CD4-positive, alpha-beta T cell (primary cell): ENCODE data around the gene GATAD2B. TPM values are rescaled to one million over a fixed set of nuclear protein-coding genes. Genes with fewer than 3 reads are reported as not detected.

ENCODE experiments used
- ATAC-seq: fragments of 200-7000 bp; cut with Tn5 transposase; one replicate; pipeline ENCODE4 v1.10.0; 2022; ENCODE audit warnings: mild to moderate bottlenecking; ENCODE audit not compliant: poor library complexity
- CTCF ChIA-PET: fragments of 350-600 bp; sonication (Branson Sonifier 250); formaldehyde crosslinking; loops from one replicate; lab custom pipeline; 2021; ENCODE audit warnings: antibody characterized with exemption, inconsistent platforms; lab: Charles Lee
- POLR2A ChIA-PET: fragments of 350-600 bp; sonication (Branson Sonifier 250); formaldehyde crosslinking; loops from one replicate; lab custom pipeline; 2021; ENCODE audit warnings: antibody characterized with exemption, inconsistent platforms; lab: Charles Lee
- DNase-seq, 14 experiments: peaks; one replicate each; pipeline ENCODE4 v3.0.0-alpha.2; 2013 to 2020; ENCODE audit warnings: mixed read lengths in 2 of 14
- H3K27ac ChIP-seq, 2 donors: one replicate each; pipeline versions ENCODE4 v1.5.1 to v1.7.0; 2013; ENCODE audit warnings: low read length in 2 of 2, low read depth in 1 of 2, mild to moderate bottlenecking in 1 of 2
- H3K27me3 ChIP-seq, 2 experiments: 1 replicate in 1 of 2; 2 replicates in 1 of 2; pipeline versions ENCODE4 v1.6.1 to v1.7.0; 2013; ENCODE audit warnings: low read length in 2 of 2, control low read depth in 1 of 2, mild to moderate bottlenecking in 1 of 2, moderate library complexity in 1 of 2; ENCODE audit not compliant: insufficient read depth in 2 of 2, control insufficient read depth in 1 of 2
- H3K36me3 ChIP-seq: one replicate; pipeline ENCODE4 v1.6.1; 2013; ENCODE audit warnings: low read length, control low read depth; ENCODE audit not compliant: insufficient read depth
- H3K4me1 ChIP-seq: one replicate; pipeline ENCODE4 v1.6.1; 2013; ENCODE audit warnings: low read length, control low read depth; ENCODE audit not compliant: insufficient read depth
- H3K4me3 ChIP-seq: one replicate; pipeline ENCODE4 v1.5.1; 2013; ENCODE audit warnings: mild to moderate bottlenecking, low read length, moderate library complexity
- H3K9me3 ChIP-seq, 2 experiments: 1 replicate in 1 of 2; 2 replicates in 1 of 2; pipeline versions ENCODE4 v1.6.1 to v1.7.0; 2013; ENCODE audit warnings: low read length in 2 of 2, mild to moderate bottlenecking in 2 of 2, control low read depth in 1 of 2, moderate library complexity in 1 of 2; ENCODE audit not compliant: control insufficient read depth in 1 of 2, insufficient read depth in 1 of 2
- H3K27ac Mint-ChIP-seq: one replicate; pipeline ENCODE4 v1.8.0; 2020; ENCODE audit warnings: mixed read lengths
- H3K27me3 Mint-ChIP-seq: one replicate; pipeline ENCODE4 v1.8.0; 2021; ENCODE audit warnings: mixed read lengths
- H3K36me3 Mint-ChIP-seq: one replicate; pipeline ENCODE4 v1.8.0; 2021; ENCODE audit warnings: low read depth, mixed read lengths
- H3K4me1 Mint-ChIP-seq: one replicate; pipeline ENCODE4 v1.8.0; 2021; ENCODE audit warnings: low read depth, mixed read lengths
- H3K4me3 Mint-ChIP-seq: one replicate; pipeline ENCODE4 v1.8.0; 2020; ENCODE audit warnings: mild to moderate bottlenecking, mixed read lengths
- H3K9me3 Mint-ChIP-seq: one replicate; pipeline ENCODE4 v1.8.0; 2020; ENCODE audit warnings: mixed read lengths
- intact Hi-C, 2 experiments: fragments of 100-400 bp; cut with DNase I in 1 of 2; cut with micrococcal nuclease in 1 of 2; formaldehyde crosslinking; loops; one replicate each; pipeline versions ENCODE4 v1.15.1 to v1.9.0; 2023 to 2025; cut with DNase I, micrococcal nuclease
- total RNA-seq, 174 experiments: library from RNA in 2 of 174; stranded (reverse) in 2 of 174; gene quantifications; one replicate each; pipeline ENCODE4 v1.2.3 and lab custom pipeline; 2021 to 2026
- TF ChIP-seq, protein P1 (sequence below): fragments of 200-600 bp; IDR thresholded peaks from one replicate; pipeline ENCODE4 v1.8.0; 2022; ENCODE audit warnings: antibody characterized with exemption, mild to moderate bottlenecking

Gene GATAD2B
- total RNA-seq, 2 experiments from 2014 or later, result 51.6 to 52.3 TPM

DNA sequence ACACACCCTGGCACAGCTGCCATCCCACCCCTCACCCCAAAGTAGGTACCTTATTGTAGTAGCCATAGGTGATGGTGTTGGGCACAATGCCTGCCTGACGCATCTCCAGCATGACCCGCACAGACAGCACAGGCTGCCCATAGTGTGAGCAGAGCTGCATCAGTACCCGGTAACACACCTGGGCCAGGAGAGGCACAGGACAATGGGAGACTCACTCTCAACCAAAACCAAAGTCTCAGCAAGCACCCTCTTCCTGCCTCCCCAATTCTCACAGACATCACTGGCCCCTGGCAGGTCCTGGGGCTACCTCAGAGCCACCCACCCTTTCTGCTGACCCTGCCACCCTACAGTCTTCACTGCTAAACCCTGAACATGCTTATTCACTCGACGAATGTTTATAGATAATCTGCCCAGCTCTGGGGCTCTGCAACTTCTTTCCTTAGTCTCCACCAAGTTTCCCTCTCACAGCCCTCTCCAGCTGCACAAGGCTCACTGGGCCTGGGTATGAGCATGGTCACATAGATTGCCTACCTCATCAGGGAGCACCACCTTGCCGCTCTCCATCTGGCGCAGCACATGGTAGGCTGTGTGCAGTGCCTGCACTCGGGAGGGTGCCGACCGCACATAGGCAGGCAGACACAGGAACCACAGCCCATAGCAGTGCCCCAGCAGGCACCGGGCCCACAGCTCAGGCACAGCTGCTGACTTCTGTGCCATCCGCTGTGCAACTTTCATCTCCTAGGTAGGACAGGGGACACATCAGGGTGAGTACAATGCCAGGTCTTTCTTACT, 13.4 kb upstream of the GATAD2B start:
- POLR2A ChIA-PET, result no interaction called here
- Mint-ChIP-seq H3K9me3 (no peaks in the 10 kb centered on the region), H3K27ac (no peak overlapping the region), H3K4me3 (no peak overlapping the region), H3K27me3 (no peaks in the 10 kb centered on the region), H3K4me1 (peaks cover 9% of the 10 kb centered on the region), H3K36me3 (peaks cover 87% of the 10 kb centered on the region)
- H3K4me3 ChIP-seq, result no peak overlapping the region
- H3K27ac ChIP-seq, result no peak overlapping the region
- no peak for ATAC-seq
- CTCF ChIA-PET, result no interaction called here
- no peaks in the 10 kb centered on the region for H3K9me3 ChIP-seq
- intact Hi-C loops, result no loop called here
- peaks cover 5% of the 10 kb centered on the region for H3K4me1 ChIP-seq
- no peak for DNase-seq
- no peaks in the 10 kb centered on the region for H3K27me3 ChIP-seq
- H3K36me3 ChIP-seq, result peaks cover 87% of the 10 kb centered on the region
- TF ChIP-seq, protein P1, sequence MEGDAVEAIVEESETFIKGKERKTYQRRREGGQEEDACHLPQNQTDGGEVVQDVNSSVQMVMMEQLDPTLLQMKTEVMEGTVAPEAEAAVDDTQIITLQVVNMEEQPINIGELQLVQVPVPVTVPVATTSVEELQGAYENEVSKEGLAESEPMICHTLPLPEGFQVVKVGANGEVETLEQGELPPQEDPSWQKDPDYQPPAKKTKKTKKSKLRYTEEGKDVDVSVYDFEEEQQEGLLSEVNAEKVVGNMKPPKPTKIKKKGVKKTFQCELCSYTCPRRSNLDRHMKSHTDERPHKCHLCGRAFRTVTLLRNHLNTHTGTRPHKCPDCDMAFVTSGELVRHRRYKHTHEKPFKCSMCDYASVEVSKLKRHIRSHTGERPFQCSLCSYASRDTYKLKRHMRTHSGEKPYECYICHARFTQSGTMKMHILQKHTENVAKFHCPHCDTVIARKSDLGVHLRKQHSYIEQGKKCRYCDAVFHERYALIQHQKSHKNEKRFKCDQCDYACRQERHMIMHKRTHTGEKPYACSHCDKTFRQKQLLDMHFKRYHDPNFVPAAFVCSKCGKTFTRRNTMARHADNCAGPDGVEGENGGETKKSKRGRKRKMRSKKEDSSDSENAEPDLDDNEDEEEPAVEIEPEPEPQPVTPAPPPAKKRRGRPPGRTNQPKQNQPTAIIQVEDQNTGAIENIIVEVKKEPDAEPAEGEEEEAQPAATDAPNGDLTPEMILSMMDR, result no peak

DNA sequence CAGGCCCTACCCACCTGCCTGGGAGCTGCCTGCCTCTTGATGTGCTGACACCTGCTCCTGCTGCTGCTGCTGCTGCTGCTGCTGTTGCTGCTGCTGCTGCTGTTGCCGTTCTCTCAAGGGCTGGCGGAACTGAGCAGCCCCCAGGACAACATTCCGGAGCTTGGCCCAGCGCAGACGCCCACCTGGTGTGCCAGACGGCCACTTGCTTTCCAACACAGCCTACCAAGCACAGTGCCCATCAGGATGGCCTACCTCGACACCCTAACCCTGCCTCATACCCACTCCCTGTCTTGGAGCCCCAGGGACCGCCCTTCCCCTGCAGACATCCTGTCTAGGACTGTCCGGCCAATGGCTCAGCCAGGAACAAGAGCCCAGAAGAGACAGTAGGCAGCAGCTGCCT, 12.0 kb upstream of the GATAD2B start:
- H3K27ac ChIP-seq, result no peak overlapping the region
- peaks cover 3% of the 10 kb centered on the region for H3K4me1 ChIP-seq
- intact Hi-C loops, result no loop called here
- H3K36me3 Mint-ChIP-seq, result peaks cover 86% of the 10 kb centered on the region
- H3K36me3 ChIP-seq, result peaks cover 87% of the 10 kb centered on the region
- no peak overlapping the region for H3K4me3 ChIP-seq
- POLR2A ChIA-PET, result interaction anchor here (1.3 to 3.8 kb wide), 2 partner anchors 10 to 11 kb away, joined by 6 to 15 read pairs; partner anchors contain the start of gene GATAD2B
- no peaks in the 10 kb centered on the region for H3K27me3 Mint-ChIP-seq
- H3K4me1 Mint-ChIP-seq, result no peaks in the 10 kb centered on the region
- no peaks in the 10 kb centered on the region for H3K27me3 ChIP-seq
- no peak for ATAC-seq
- CTCF ChIA-PET, result no interaction called here
- H3K27ac Mint-ChIP-seq, result no peak overlapping the region
- no peak overlapping the region for H3K4me3 Mint-ChIP-seq
- TF ChIP-seq, protein P1, result no peak
- no peak for DNase-seq
- H3K9me3 ChIP-seq, result no peaks in the 10 kb centered on the region
- H3K9me3 Mint-ChIP-seq, result no peaks in the 10 kb centered on the region

GRCh38 chr1:153933955-153934354, 11.2 kb upstream of the GATAD2B start:
- TF ChIP-seq, protein P1, result no peak
- no peaks in the 10 kb centered on the region for H3K9me3 ChIP-seq
- H3K4me1 ChIP-seq, result no peaks in the 10 kb centered on the region
- Mint-ChIP-seq H3K4me3 (no peak overlapping the region), H3K9me3 (no peaks in the 10 kb centered on the region), H3K27me3 (no peaks in the 10 kb centered on the region), H3K27ac (no peak overlapping the region), H3K36me3 (peaks cover 78% of the 10 kb centered on the region), H3K4me1 (no peaks in the 10 kb centered on the region)
- no peak overlapping the region for H3K4me3 ChIP-seq
- ATAC-seq (no peak), DNase-seq (no peak)
- peaks cover 84% of the 10 kb centered on the region for H3K36me3 ChIP-seq
- ChIA-PET POLR2A (interaction anchor here (1.3 to 3.8 kb wide), 2 partner anchors 10 to 11 kb away, joined by 6 to 15 read pairs; partner anchors contain the start of gene GATAD2B), CTCF (interaction anchor here (0.7 kb wide), 1 partner anchor 113 kb away, joined by 3 read pairs; no protein-coding TSS in a partner anchor)
- intact Hi-C loops, result no loop called here
- no peaks in the 10 kb centered on the region for H3K27me3 ChIP-seq
- no peak overlapping the region for H3K27ac ChIP-seq
